AG08396 (cell line): ENCODE data around the gene NFKBIL1.
"Not testable (repeated sequence)": the region's sequence is repeated elsewhere in the genome, so short reads cannot be mapped to it uniquely, and the experiment has no call there.

ENCODE experiments used
- DNase-seq: peaks from one replicate; pipeline ENCODE4 v3.0.0; 2012; ENCODE audit warnings: low spot score, mixed read lengths

Gene NFKBIL1

DNA sequence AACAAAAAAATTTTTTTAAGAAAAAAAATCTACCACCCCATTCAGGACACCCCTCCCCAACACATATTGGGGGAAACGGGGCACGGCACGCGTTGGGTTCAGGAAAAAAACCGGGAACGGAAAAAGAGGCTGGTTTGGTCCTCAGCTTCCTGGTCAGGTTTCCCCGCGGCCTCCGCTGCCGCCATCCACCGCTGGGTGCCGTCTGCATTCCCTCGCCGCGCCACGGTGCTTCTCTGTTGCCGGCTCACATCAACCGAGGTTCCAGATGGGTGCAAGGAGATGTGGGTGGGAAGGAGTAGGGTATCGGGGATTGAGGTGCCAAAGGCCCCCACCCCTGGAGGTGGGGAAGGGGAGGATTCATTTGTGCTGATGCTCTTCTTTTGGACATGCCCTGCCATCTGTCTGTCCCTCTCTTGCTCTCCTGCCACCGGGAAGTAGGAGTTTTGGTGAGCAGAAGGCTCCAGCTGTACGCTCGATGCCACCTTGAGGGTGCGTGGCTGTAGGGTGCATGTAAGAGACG lies 12.8 kb upstream of the NFKBIL1 start:
- DNase-seq = no peak

DNA sequence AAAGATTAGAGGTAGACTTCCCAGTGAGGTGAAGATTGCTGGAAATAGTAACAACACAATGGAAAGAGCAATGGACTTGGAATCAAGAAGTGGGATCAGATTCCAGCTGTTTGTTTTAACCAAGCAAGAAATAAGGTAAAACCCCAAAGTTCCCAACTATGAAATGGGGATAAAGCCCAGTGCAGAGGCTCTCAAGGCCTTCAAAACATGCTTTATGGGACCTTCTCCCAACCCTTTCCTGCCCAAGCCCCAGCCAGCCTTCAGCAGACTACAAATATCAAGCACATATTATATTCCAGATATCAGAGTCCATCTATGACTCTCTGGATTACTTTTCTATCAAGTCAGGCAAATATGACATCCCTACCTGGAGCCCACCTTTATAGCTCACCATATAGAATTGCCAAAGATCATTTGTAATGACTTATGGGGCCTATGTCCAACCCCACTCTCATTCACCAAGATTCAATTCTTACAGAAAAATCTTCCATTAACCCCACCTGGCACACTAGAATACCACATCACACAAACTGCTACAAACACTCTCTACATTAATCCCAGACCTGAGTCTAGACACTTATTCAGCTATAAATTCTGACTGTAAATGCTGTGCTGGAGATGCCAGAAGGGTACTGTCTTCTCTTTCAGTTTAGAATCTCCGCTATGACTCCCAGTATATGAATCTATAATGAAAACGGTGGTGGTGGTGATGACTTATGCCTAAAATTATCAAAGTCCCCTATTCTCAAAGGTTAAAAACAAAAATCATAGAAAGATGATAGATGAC lies 11.7 kb upstream of the NFKBIL1 start:
- DNase-seq = no peak

DNA sequence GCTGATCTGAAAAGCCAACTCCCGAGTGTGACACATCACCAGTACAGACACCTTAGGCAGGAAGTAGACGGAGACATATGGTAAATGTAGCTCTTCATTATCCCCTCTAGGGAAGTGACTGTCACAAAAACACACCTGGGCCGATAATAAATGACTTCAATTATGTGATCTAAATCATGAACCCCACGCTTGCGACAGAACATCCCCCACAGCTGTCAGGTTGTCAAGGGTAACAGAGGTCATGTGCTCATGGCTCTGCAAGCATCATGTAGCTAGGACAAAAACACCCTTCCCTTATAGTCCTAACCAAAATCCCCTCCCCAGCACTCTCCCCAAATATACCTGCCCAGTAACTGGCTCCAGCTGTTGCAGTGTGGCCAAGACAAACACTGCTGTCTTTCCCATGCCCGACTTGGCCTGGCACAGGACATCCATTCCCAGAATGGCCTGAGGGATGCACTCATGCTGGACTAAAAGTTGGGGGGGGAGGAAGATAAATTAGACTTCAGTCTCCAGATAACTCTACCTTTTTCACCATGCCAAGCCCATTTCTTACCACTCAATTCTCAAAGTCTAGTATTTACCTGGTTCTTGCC lies 8.5 kb upstream of the NFKBIL1 start:
- DNase-seq = no peak

DNA sequence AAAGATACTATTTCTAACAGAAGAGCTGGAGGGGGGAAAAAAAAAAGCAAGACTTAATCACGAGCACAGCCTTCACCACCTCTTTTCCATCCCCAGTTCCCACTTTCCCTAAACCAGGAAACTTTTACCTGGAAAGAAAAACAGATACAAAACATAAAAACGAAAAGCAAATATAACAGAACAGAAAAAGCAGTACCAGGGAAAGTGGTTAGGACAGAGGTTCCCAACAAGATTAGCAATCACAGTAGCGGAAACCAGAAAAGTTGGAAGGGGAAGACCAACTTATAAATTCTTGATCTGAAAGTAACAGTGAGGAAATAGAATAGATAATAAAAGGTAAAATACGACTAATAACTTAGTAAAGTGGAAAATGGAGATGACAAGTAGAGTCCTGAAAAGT lies 6.8 kb upstream of the NFKBIL1 start:
- DNase-seq = no peak

DNA sequence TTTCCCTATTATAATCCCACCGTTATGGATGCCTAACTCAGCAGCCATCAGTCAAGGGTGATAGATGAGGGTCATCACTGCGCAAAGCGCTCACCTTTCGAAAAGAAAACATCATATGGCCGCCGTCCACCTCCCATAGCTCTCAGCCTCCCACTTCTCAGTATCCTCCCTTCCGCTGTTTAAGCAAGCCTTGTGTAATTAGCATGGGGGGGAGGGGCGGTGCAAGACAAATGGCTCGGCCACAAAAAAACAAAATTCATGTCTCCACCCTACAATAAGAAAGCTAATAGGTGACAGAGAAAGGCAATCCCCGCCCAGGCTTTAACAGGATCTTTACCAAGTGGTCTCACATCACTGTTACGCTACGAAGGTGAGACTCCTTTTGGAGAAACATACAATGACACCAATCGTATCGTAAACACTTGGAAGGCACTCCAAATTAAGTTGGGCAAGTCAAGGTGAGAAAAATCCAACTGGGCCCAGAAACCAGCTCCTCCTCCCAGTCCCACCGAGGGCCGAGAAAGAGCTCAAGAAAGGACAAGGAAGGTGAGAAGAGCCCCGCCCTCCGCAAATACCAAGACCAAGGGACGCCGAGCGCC lies 6.2 kb upstream of the NFKBIL1 start:
- peak; percentile 48 for DNase-seq

DNA sequence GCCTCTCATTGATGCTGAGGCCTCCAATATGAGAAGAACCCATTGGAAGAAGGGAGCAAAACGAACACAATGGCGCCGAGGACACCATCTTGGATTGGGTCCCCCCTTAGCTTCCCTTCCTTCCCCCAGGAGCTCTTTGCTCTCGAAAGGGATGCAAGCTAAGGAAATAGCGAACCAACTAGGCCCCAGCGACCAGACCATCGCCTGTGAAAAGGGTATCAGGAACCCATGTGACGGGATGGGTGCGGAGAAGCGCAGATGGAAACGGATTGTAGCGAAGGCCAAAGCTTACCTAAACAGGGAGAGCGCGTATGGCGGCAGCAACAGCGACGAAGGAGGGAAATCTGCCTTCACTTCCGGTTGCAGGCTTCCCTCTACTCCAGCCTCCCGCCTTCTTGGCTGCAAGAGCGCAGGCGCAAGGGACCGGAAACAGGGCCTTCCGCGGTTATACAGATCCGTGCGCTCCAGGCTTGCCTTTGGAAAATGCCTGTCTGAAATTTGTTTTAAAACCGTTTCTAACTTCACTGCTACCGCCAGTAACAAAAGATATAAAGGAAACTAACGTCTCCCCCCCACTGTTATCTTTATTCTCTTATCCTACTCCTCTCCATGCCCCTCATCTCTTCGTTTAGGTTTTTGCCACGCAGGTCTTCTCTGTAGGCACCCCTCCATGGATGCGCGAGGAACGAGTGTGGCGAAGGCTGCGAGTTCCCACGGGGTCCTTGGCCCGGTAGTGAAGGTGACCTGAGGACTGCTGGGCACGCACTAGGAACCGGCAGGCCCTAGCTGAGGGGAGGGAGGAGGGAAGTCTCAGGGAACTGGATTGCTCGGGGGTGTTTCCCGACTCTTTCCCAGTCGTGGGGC lies 5.5 kb upstream of the NFKBIL1 start, which contains the start of gene DDX39B:
Gene DDX39B, minus strand, starts transcription at position 346 of the 864 bp plus-strand sequence. CDS start 1,471 bp downstream, outside the sequence.
- DNase-seq = peak; percentile 96

DNA sequence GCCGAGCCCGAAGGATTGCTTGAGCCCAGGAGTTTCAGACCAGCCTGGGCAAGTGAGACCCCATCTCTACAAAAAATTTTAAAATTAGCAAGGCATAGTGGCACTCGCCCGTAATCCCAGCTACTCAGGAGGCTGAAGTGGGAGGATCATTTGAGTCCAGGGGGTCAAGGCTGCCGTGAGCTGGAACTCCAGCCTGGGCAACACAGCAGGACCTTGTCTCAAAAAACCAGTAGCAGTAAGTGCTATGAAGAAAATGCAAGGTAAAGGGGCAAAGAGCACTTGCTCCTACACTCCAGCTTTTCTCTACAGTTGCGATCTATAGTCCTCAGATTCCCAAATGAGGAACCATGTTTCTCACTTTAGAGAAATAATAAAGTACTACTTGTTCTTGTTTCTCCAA lies 3.8 kb upstream of the NFKBIL1 start:
- DNase-seq = no peak

DNA sequence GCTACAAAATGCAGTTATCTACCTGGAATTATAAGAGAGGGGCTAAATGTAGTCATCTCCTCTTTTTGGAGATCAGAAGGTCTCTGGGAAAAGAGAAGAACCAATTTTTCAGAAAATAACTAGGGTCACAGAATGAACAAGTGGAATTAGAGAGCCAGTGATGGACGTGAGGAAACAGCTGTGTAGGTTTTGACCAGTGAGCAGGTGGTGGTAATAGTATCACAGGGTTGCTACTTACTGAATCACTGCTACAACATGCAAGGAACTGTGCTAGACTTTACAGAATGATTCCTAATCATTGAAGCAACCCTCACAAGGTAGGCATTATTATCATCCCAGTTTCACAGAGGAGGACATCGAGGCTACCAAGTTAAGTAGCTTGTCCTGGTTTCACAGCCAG lies 2.7 kb upstream of the NFKBIL1 start:
- DNase-seq = no peak

DNA sequence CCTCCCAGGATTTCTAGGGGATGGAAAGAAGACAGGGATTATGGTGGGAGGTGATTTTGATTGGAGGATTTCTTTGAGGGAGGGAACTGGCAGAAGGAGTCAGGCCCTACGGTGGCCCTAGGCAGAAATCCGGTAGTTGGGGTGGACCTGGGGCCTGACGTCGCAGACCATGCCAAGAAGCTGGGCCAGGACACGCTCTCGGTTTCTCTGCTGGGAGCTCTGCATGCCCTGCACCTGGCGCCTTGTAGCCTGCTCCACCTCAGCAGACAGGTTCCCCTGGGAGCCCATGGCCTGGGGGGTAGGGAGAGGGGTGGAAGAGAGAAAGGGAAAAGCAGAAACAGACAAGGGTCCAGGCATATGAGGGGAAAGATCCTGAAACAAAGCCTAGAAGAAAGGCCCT lies 2.1 kb upstream of the NFKBIL1 start:
- no peak for DNase-seq

DNA sequence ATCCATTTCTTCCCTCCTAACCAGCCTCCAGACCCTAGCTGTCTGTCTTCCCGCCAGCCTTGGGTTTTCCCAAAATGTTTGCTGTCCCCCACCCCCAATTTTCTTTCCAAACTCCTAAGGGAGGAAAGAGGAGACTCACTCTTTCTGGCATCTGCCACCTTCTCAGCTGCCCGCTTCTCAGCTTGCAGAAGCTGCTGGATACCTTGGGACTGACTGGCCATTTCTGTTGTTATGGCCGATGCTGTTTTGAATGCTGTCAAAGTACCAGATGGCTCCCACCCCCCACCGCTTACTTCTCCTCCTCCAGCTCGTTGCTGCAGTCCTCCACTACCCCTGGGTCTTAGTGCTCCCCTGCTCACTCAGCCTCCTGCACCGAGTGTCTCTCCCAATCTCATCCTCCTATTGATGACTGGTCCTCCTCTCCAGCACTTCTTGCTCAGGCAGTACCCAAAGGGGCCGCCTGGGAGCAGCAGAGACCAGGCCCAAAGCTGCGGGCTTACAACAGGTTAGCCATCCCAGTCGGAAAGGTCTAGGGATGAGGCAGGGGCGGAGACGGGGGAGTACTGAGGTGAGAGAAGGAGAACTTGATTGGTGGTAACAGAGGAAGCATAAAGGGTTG lies 960 bp upstream of the NFKBIL1 start, which contains the start of gene ATP6V1G2:
Gene ATP6V1G2, minus strand, starts transcription at position 270 of the 619 bp plus-strand sequence. Its CDS starts 49 bp downstream, at position 221.
- DNase-seq = peak; percentile 82

DNA sequence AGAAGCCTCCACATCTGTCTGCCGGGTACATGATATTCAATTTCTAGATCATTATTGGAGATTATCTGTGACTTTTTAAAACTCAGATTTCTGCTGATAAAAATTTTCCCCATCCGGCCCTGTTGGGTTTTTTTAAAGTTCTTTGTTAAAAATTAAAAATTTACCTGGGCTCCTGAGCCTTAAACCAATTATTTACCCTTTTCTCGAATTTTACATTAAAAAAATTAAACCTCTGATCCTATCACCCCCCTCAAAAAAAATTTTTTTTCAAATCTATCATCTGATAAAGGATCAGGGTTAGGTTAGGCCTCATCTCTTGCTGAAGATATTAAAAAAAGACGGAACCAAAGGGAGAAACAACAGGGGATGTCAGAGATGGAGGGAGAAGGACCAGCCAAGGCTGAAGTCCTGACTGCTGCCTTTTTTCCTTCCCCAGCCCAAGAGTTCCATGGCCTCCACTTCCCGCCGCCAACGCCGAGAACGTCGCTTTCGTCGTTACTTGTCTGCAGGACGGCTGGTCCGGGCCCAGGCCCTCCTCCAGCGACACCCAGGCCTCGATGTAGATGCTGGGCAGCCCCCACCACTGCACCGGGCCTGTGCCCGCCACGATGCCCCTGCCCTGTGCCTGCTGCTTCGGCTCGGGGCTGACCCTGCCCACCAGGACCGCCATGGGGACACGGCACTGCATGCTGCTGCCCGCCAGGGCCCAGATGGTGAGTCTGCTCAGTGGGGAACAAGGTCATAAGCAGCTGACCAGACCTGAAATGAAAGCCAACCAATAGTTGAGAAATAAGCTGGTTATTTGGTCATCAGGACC lies 527 bp downstream of the NFKBIL1 start:
- no peak for DNase-seq

DNA sequence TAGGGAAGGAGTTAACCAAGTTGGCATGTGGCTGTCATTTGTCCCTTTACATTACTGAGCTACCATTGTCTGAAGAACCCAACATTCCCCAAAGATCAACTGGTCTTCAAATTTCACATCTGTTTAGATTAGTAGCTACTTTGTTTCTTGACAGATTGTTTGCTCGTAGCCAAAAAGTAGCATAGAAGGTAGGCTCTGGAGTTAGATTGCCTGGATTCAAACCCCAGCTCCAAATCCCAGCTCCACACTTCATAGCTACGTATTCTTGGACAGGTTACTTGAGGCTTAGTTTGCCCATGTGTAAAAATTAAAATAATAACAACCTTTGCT lies 1.1 kb downstream of the NFKBIL1 start:
- no peak for DNase-seq

DNA sequence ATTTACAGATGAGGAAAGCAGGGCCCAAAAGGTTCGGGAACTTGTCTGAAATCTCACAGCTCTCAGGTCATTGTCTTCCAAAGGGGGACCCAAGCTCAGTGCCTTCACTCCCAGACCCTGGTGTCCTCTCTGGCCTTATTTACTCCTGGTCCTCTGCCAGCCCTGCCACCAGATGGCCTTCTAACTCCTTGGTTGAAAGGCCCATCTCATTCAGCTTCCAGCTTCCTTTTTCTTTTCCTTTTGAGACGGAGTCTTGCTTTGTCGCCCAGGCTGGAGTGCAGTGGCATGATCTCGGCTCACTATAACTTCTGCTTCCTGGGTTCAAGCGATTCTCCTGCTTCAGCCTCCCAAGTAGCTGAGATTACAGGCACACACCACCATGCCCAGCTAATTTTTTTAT lies 4.0 kb downstream of the NFKBIL1 start:
- DNase-seq = not testable (repeated sequence)

DNA sequence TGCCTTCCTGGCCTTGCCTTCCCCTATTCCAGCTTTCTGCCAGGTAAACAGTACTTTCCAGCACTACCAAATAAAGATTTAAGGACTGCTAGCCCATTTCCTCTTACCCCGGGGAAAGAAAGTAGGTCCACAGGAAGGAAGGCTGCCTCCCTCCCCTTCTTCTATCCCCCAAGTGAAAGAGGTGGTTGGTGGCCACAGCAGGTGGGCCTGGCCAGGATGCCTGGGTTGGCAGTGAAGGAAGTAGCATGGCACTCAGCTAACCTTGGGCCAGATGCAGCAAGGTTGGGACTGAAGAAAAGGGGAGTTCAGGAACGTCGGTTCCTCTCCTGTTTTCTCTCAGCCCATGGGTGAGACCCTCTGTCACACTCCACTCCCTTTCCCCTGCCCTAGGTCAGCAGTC lies 8.9 kb downstream of the NFKBIL1 start:
- no peak for DNase-seq

DNA sequence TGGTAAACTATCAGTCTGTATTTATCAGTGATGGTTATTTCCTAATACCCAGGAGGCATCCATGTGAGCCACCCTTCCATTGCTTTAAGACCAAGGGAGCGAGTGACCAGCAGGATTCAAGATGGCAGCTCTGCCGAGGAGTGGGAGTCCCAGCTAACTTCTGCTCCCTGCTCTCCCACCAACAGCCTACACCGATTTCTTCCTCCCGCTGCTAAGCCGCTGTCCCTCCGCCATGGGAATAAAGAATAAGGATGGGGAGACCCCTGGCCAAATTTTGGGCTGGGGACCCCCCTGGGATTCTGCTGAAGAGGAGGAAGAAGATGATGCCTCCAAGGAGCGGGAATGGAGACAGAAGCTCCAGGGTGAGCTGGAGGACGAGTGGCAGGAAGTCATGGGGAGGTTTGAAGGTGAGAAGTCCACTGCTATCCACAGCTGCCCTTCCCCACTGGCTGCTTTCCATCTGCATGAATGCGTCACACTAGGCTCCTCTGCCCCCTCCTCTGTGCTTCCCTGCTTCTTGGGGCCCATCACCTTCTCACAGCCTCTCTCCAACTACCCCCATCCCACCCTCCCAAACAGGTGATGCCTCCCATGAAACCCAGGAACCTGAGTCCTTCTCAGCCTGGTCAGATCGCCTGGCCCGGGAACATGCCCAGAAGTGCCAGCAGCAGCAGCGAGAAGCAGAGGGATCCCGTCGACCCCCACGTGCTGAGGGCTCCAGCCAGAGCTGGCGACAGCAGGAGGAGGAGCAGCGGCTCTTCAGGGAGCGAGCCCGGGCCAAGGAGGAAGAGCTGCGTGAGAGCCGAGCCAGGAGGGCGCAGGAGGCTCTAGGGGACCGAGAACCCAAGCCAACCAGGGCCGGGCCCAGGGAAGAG lies 10.3 kb downstream of the NFKBIL1 start:
- DNase-seq = no peak

DNA sequence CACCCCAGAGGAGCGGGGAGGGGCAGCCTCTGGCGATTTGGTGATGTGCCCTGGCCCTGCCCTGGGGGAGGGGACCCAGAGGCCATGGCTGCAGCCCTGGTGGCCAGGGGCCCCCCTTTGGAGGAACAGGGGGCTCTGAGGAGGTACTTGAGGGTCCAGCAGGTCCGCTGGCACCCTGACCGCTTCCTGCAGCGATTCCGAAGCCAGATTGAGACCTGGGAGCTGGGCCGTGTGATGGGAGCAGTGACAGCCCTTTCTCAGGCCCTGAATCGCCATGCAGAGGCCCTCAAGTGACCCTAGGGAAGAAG lies 10.9 kb downstream of the NFKBIL1 start:
- DNase-seq = no peak

DNA sequence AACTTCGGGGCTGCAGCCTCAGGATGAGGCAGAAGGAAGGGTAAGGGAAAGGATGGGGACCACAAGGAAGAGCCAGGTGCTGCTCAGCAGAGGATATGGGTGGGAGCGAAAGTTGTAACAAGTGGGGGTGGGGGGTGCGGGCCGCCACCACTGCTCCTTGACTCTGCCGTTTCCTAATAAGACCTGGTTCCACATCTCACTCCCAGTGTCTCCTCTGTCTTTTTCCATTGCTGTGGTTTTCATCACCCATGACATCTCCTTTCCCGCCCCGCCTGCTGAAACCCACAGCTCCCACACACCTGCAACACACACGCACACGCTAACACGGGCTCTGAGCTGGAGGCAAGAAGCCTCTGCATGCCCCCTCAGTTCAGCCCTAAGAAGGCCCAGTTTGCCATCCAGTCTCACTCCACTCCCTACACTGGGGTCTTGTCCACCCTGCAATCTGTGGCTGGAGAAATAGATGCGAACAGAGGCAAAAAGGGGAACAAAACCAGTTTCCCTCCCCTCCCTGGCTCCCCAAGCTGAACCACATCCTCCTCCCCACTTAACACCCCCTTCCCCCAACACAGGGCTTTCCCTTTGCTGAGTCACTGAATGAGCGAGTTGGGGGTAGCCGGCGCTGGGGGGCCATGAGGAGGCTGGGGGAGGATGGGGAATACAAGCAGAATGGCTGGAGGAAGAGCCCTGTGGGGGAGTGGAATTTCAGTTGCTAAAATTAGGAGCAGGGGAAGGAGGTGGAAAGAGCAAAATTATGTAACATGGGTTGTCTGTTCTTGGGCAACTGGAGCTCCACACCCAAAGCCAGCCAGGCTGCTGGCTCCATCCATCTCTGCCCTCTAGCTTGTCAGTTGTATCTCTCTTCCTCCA lies 11.5 kb downstream of the NFKBIL1 start:
- DNase-seq = no peak

DNA sequence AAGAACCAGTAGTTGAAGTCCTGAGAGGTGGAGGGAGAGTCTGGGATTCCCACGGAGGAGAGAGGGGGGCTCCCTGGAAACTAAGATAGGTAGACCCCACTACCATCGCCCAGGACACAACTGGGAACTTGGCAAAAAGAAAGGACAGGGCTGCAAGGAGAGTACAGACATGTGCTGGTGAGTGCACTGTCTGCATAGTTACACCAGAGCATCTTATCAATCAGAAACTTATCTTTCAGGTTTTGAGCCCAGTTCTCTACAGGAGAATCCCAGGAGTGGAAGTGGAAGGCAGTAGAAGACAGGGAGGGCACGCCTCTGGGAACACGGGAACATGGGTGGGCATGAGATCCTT lies 12.2 kb downstream of the NFKBIL1 start:
- no peak for DNase-seq
